Measurements from ENCODE around the gene METTL3. TPM values are rescaled to one million over a fixed set of nuclear protein-coding genes. Genes with fewer than 3 reads are reported as not detected.

Gene METTL3
- total and polyA plus RNA-seq, 2 of the 8 experiments (the other 6 are each of a cell fraction or from before 2014, with no cell fraction given): 103 to 144 TPM

- TF ChIP-seq CBX8 (IDR thresholded peaks at IDR 0.05; ENCODE audit: borderline replicate concordance, low read depth, low read length) (no peak), MAX (IDR thresholded peaks at IDR 0.05) (peak; percentile 40; the same call in 1 of the 2 replicates), E2F6 (IDR thresholded peaks at IDR 0.05) (no peak), YY1 (IDR thresholded peaks at IDR 0.05; ENCODE audit: low read depth, low read length) (0 out of 2 replicates have a peak, but pooled peaks have one; percentile 26), ATF3 (IDR thresholded peaks at IDR 0.05; ENCODE audit: insufficient read depth, low read depth, low read length) (0 out of 2 replicates have a peak, but pooled peaks have one; percentile 34)
Measured at GRCh38 chr14:21476925-21477681, 34.0 kb downstream of the METTL3 start, which contains the start of the genes RAB2B and TOX4 (continued).
